SW480 (cell line): ENCODE results near the gene CMBL.
"Not testable (repeated sequence)": the region's sequence is repeated elsewhere in the genome, so short reads cannot be mapped to it uniquely, and the experiment has no call there.

Experiments
- DNase-seq: peaks from one replicate; pipeline ENCODE4 v3.0.0-alpha.2; 2016; ENCODE audit warnings: low spot score

The CMBL gene

GRCh38 chr5:10307206-10308148 lies at the start of gene CMBL:
Gene CMBL, minus strand, starts transcription at chr5:10307902. Its CDS starts 17,140 bp downstream, at chr5:10290762.
- DNase-seq, result no peak

- peak; percentile 61 for DNase-seq
Measured at GRCh38 chr5:10355071-10355889, 47.6 kb upstream of the CMBL start.

GRCh38 chr5:10354048-10354872 lies 46.6 kb upstream of the CMBL start:
- peak; percentile 75 for DNase-seq

- DNase-seq, result peak; percentile 99
Measured at GRCh38 chr5:10353241-10354047, 45.7 kb upstream of the CMBL start, which contains the start of gene MARCHF6. Gene MARCHF6, plus strand, starts transcription at chr5:10353695. Its CDS starts 204 bp downstream, at chr5:10353899.

DNA sequence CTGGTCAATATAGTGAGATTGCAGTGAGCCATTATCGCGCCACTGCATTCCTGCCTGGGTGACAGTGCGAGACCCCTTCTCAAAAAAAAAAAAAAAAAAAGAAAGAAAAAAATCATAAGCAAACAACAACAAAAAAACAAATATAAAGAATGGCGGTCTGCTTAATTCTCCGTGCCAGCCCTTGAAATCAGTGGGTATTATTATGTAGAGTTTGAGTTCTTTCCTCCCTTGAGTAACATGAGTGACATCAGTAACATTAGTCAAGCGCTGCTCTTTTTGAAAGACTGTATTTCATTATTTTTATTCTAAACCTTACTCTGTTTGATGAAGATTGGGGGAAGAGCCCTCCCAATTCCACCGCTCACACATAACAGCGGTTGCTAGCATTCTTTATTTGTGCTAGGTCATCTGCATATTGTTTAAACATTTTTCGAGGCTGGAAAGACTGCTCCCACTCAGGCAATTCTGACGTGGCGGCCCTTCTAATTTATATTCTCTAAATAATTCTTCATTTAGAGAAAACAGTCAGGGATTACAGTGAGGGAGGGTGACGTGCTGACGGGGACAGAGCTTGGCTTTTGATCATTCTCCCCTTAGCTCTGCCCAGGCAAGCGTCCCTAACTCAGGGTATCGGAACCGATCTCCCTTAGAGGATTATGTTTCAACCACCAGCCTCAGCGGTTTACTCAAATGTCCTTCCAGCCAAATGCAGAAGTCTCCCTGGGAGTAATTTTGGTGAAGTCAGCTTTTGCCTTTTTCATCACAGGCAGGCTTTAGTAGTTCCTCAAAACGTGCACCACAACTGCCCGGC lies 44.9 kb upstream of the CMBL start:
- peak; percentile 59 for DNase-seq

GRCh38 chr5:10351919-10352318 lies 44.2 kb upstream of the CMBL start:
- DNase-seq, result no peak

DNA sequence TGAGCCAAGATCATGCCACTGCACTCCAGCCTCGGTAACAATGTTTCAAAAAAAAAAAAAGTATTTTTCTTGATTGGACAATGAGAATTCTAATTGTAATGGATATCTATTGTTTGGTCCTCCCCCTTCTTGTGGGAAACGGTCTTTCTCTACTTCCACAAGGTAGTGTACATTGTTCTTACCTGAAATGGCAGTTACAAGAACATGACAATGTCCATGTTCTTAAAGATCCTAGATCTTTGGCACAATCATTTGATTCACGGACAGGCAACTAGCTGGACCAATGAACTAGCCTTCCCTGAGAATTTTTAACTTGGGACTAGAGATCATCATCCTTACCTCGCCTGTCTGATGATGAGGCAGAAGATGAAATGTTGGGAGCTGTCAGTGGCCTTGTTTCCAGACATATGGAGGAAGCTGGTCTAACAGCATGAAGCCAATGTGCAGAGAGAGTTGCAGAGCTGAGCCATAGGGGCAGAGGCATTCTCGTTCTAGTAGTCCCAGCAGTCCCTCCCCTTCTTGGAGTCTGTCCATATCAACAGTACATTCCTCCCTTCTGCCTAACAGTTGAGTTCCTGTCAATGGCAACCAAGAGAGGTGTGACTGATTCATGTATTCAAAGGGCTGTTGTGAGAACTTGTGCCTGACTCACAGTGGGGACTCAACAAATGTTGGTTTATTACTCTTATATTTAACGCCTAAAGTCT lies 43.6 kb upstream of the CMBL start:
- no peak for DNase-seq

GRCh38 chr5:10348258-10348657 lies 40.6 kb upstream of the CMBL start:
- DNase-seq, result no peak

DNA sequence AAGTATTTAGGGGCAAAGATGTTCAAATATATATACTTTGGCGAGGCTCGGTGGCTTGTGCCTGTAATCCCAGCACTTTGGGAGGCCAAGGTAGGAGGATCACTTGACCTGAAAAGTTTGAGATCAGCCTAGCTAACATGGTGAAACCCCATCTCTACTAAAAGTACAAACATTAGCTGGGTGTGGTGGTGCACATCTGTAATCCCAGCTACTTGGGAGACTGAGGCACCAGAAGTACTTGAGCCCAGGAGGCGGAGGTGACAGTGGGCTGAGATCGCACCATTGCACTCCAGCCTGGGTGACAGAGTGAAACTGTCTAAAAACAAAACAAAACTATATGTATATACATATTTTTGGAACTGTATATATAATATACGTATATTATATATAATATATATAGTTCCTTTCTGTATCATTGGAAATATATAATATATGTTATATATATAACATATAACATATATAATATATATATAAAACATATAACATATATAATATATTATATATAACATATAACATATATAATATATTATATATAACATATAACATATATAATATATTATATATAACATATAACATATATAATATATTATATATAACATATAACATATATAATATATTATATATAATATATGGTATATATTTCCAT lies 36.9 kb upstream of the CMBL start:
- DNase-seq, result not testable (repeated sequence)

DNA sequence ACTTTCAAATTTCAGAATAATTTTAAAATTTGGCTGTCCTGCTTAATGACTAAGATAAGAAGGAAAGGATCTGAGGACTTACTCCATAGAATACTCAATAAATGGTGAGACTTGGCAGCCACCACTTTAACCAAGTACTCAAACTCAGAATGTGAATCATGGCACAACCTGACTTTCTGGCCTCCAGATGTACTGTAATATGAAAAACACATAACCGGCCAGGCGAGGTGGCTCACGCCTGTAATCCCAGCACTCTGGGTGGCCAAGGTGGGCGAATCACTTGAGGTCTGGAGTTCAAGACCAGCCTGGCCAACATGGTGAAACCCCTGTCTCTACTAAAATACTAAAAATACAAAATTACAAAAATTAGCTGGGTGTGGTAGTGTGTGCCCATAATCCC lies 35.8 kb upstream of the CMBL start:
- DNase-seq, result no peak

DNA sequence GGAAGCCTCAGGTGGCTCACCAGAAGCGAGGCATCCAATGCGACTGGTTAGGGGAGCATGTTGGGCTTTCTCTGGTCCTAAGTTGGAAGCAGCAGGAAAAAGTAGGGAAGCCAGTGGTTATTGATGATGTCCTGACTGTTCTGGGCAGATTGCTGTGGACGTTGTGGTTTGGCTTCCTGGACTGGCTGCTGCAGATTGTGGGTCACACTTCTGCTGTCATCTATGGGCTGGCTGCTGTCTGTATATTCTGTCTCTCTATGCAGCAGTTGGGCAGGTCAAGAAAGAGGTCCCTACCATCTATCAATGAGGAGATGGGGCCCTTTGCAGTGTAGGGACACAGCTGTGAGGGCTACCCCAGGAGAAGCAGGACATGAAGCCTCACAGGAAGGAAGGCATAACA lies 32.3 kb upstream of the CMBL start:
- no peak for DNase-seq

DNA sequence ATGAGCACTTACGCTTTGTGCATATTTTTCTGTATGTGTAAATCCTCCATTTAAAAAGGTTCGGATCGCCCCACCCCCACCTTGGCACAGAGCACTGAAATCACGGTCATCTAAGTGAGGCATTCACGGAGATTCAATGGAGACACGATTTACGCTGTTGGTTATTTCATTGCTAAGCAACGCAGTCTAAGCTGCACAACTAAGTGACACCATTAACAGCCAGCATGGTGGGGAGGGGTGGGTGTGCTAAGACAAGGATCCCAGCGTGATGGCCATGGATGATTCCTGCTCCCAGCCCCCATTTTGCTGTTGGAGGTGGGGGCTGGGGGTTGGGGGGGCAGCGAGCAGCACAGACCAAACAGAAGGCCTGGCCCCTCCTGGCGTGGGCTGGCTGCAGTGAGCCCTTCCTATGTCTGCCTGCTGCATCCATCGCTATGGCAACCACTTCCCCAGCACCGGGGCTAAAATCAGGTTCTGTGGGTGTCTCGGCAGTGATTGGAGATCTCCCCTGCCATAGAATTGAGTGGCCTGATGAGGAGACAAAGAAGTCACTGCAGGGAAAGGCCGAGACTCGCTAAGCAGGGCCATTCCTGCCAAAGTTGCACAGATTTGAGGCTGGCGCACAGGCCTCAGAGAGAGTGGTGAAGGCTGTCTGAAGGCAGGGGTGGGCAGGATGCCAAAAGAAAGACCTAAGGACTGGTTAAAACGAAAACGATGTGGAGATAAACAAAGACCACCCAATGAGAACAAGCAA lies 31.5 kb upstream of the CMBL start:
- no peak for DNase-seq

GRCh38 chr5:10338686-10339057 lies 31.0 kb upstream of the CMBL start:
- no peak for DNase-seq

DNA sequence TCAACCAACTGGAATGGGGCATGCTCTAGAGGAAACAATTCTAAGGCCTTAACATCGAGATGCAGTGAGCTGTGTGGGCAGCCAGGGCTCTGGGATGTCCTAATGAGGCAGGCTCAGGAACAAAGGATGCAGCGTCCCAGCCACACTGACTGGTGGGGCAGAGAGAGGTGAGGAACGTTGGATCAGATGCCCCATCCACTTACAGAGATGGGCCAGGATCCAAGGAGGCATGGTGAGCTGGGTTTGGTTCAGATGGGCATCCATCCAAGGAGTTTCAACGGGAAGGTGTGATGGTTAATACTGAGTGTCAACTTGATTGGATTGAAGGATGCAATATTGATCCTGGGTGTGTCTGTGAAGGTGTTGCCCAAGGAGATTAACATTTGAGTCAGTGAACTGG lies 30.3 kb upstream of the CMBL start:
- no peak for DNase-seq

DNA sequence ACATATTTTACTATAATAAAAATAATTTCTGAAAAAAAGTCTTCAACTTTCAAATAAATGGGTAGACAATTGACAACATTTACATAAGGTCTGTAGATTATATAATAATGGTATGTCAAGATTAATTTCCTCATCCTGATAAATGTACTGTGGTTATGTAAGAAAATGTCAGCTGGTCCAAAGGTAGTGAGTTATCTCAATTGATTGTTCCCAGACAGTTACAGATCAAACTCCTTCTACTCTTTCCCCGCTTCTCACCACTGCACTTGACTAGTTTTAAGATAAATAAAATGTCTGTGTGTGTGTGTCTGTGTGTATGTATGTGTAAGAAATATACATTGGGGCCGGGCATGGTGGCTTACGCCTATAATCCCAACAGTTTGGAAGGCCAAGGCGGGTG lies 29.4 kb upstream of the CMBL start:
- DNase-seq, result no peak

DNA sequence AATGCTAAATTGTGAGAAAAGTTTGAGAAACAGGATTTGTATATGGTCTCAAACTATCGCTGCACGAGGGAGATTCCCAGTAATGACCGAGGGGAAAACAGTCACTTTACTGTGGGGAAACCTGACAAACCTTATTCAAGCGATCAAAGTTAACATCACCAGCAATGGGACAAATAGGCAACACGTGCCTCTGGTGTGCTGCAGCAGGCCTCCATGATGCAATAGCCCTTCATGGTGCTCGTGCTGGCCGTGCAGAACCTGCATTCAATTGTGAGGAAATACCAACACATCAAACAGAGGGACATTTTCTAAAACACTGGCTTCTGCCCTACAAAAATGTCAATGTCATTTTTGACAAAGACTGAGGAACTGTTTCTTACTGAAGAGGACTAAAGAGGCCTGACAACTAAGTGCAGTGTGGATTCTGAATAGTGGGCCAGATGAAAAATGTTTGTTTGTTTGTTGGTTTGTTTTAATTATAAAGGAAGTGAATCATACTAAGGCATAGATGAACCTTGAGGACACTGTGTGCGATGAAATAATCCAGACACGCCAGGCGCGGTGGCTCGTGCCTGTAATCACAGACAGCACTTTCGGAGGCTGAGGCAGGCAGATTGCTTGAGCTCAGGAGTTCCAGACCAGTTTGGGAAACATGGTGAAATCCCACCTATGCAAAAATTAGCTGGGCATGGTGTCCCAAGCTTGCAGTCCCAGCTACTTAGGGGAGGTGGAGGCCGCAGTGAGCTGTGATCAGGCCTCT lies 28.2 kb upstream of the CMBL start:
- DNase-seq, result no peak

- DNase-seq, result no peak
Measured at GRCh38 chr5:10334831-10335230, 27.1 kb upstream of the CMBL start.
